Brain microvascular endothelial cell (primary cell): ENCODE results near the gene NAMPT.
A peak's percentile ranks its signal among the peaks of the same experiment; 100 is the strongest.

Experiments
- DNase-seq: peaks from one replicate; pipeline ENCODE4 v3.0.0-alpha.2; 2020
- H3K27ac ChIP-seq: fragments of 250-450 bp; sonication (Bioruptor Pico); 2 replicates; pipeline ENCODE4 v1.5.1; 2020; ENCODE audit warnings: mild to moderate bottlenecking, moderate library complexity
- H3K27me3 ChIP-seq: fragments of 250-450 bp; sonication (Bioruptor Pico); replicated peaks from 2 replicates; pipeline ENCODE4 v1.5.1; 2020; ENCODE audit warnings: mild to moderate bottlenecking
- H3K36me3 ChIP-seq: fragments of 250-450 bp; sonication (Bioruptor Pico); replicated peaks from 2 replicates; pipeline ENCODE4 v1.5.1; 2020; ENCODE audit warnings: mild to moderate bottlenecking
- H3K4me3 ChIP-seq: 2 replicates; pipeline ENCODE4 v1.5.1; 2011; ENCODE audit warnings: low read depth, mild to moderate bottlenecking, control low read depth, low read length, moderate library complexity
- CTCF ChIP-seq: IDR thresholded peaks from 2 replicates; pipeline ENCODE4 v1.5.1; 2011; ENCODE audit warnings: low read depth, mild to moderate bottlenecking, moderate library complexity, low read length, control low read depth, inconsistent platforms; ENCODE audit errors: missing control alignments
- in situ Hi-C: cut with HindIII; loops from 2 replicates; pipeline ENCODE4 v1.10.0; 2017; ENCODE audit warnings: low sequenced_read_pairs, low pct_ligation_motif_present

The NAMPT gene

GRCh38 chr7:106285051-106285854 lies 470 bp upstream of the NAMPT start:
- in situ Hi-C loops = no loop called here
- peak; percentile 1 for TF ChIP-seq CTCF
- H3K27ac ChIP-seq = peak overlapping the region; percentile 91
- no peaks in the 10 kb centered on the region for H3K36me3 ChIP-seq
- peak; percentile 93 for DNase-seq
- no peaks in the 10 kb centered on the region for H3K27me3 ChIP-seq
- peak overlapping the region; percentile 76 for H3K4me3 ChIP-seq

- peak; percentile 12 for DNase-seq
- in situ Hi-C loops = no loop called here
- peak overlapping the region; percentile 91 for H3K27ac ChIP-seq
- H3K4me3 ChIP-seq = peak overlapping the region; percentile 76
- no peaks in the 10 kb centered on the region for H3K36me3 ChIP-seq
- H3K27me3 ChIP-seq = no peaks in the 10 kb centered on the region
- TF ChIP-seq CTCF = no peak
Observed at GRCh38 chr7:106283831-106284713, 711 bp downstream of the NAMPT start.

GRCh38 chr7:106283501-106283830 lies 1.3 kb downstream of the NAMPT start:
- H3K36me3 ChIP-seq = no peaks in the 10 kb centered on the region
- H3K27me3 ChIP-seq = no peaks in the 10 kb centered on the region
- no peak for DNase-seq
- H3K4me3 ChIP-seq = peak overlapping the region; percentile 76
- TF ChIP-seq CTCF = no peak
- H3K27ac ChIP-seq = no peak overlapping the region
- in situ Hi-C loops = no loop called here

- TF ChIP-seq CTCF = no peak
- no peak overlapping the region for H3K27ac ChIP-seq
- no peak for DNase-seq
Observed at GRCh38 chr7:106282852-106283251, 1.9 kb downstream of the NAMPT start.

GRCh38 chr7:106282390-106282789 lies 2.4 kb downstream of the NAMPT start:
- H3K36me3 ChIP-seq = no peaks in the 10 kb centered on the region
- no peak overlapping the region for H3K4me3 ChIP-seq
- no peak for DNase-seq
- in situ Hi-C loops = no loop called here
- no peaks in the 10 kb centered on the region for H3K27me3 ChIP-seq
- no peak for TF ChIP-seq CTCF
- H3K27ac ChIP-seq = no peak overlapping the region

More at GRCh38 chr7:106282852-106283251, 1.9 kb downstream of the NAMPT start:
- no peaks in the 10 kb centered on the region for H3K36me3 ChIP-seq
- no peaks in the 10 kb centered on the region for H3K27me3 ChIP-seq
- in situ Hi-C loops = no loop called here
- no peak overlapping the region for H3K4me3 ChIP-seq
